Measurements from ENCODE around the gene ARMC3. TPM values are rescaled to one million over a fixed set of nuclear protein-coding genes. Genes with fewer than 3 reads are reported as not detected.

Gene ARMC3
- total RNA-seq, 2 experiments from 2014 or later, result not detected

GRCh38 chr10:22988581-22989360 is 60.9 kb downstream of the ARMC3 start:
- CTCF ChIA-PET, result interaction anchor here (0.6 to 1.9 kb wide), 31 partner anchors 9 to 1493 kb away, joined by 3 to 13 read pairs (median 4); partner anchors contain the start of genes COMMD3 and DNAJC1
- no peak overlapping the region for H3K4me3 Mint-ChIP-seq

DNA sequence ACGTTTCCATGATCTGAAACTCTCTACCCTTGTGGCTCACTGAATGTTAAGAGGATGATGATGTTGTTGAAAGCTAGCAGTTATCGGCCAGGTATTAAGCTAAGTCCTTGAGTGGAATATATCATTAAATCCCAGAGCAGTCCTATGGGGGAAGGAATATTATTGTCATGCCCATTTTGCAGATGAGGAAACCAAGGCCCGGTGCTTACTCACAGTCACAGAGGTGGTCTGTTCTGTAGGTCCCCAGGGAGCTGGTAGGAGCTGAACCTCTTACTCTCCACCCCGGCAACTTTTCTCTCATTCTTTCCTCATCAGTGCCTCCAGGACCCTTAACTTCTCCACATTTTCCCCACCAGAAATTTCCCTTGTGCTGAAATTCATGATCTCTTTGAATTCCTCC is 62.6 kb downstream of the ARMC3 start:
- peaks cover 20% of the 10 kb centered on the region for H3K4me1 Mint-ChIP-seq
- POLR2A ChIA-PET, result no interaction called here
- H3K4me3 Mint-ChIP-seq, result no peak overlapping the region
- no peaks in the 10 kb centered on the region for H3K36me3 Mint-ChIP-seq (ENCODE audit: low read depth)
- no peak for DNase-seq
- peaks cover 13% of the 10 kb centered on the region for H3K27me3 Mint-ChIP-seq
- H3K9me3 Mint-ChIP-seq, result no peaks in the 10 kb centered on the region
- no peak overlapping the region for H3K27ac Mint-ChIP-seq
- CTCF ChIA-PET, result interaction anchor here (1.0 to 1.5 kb wide), 5 partner anchors 18 to 978 kb away, joined by 3 to 4 read pairs (median 4); no protein-coding TSS in a partner anchor

More at GRCh38 chr10:22988581-22989360, 60.9 kb downstream of the ARMC3 start:
- Mint-ChIP-seq H3K27me3 (peaks cover 9% of the 10 kb centered on the region), H3K4me1 (peaks cover 20% of the 10 kb centered on the region), H3K36me3 (ENCODE audit: low read depth) (no peaks in the 10 kb centered on the region), H3K9me3 (no peaks in the 10 kb centered on the region), H3K27ac (no peak overlapping the region)
- DNase-seq, result peak; percentile 70
- POLR2A ChIA-PET, result interaction anchor here (0.6 to 1.1 kb wide), 4 partner anchors 418 to 995 kb away, joined by 3 read pairs; no protein-coding TSS in a partner anchor

- Mint-ChIP-seq H3K9me3 (no peaks in the 10 kb centered on the region), H3K4me1 (peaks cover 20% of the 10 kb centered on the region), H3K36me3 (ENCODE audit: low read depth) (no peaks in the 10 kb centered on the region), H3K4me3 (no peak overlapping the region), H3K27me3 (peaks cover 21% of the 10 kb centered on the region), H3K27ac (no peak overlapping the region)
- POLR2A ChIA-PET, result no interaction called here
- no peak for DNase-seq
- CTCF ChIA-PET, result interaction anchor here (1.2 kb wide), 1 partner anchor 418 kb away, joined by 3 read pairs; no protein-coding TSS in a partner anchor
Observed at GRCh38 chr10:22992075-22992474, 64.2 kb downstream of the ARMC3 start.

DNA sequence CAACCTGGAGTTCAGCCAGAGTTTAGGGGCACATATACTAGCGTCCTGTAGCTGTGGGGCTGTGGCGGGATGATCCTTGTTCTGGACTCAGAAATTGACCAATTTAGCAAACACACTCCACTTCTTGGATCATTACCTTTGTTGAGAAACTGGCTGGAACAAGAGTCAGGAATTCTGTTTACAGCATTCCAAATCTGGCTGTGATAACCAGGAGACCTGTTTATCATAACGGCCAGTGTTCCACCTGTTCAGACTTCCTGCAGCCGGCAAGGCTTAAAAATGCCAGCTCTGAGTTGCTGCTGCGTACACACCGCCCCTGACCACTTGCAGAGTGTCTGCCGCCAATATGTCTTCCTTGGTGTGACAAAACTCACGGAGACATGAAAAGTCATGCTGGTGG is 64.8 kb downstream of the ARMC3 start:
- H3K4me1 Mint-ChIP-seq, result peaks cover 20% of the 10 kb centered on the region
- ChIA-PET CTCF (no interaction called here), POLR2A (no interaction called here)
- H3K4me3 Mint-ChIP-seq, result no peak overlapping the region
- H3K27me3 Mint-ChIP-seq, result peaks cover 21% of the 10 kb centered on the region
- H3K27ac Mint-ChIP-seq, result no peak overlapping the region
- no peaks in the 10 kb centered on the region for H3K9me3 Mint-ChIP-seq
- no peaks in the 10 kb centered on the region for H3K36me3 Mint-ChIP-seq (ENCODE audit: low read depth)
- DNase-seq, result no peak

DNA sequence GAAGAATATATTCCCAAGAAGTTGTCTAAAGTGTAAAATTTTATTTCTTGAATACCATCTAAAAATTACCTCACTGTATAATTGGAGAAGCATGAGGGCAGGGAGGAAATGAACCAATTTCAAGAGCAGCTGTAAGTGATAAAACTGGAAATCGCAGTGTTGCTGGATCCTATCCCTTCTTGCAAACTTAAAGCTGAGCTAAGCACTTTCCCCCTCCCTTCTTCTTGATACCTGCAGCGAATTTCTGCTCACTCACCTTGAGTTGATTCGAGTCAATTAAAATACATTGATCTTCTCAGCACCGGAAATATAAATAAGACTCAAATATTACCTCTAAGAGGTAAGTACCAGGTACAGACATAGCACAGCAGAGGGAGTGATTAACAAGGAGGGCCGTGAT is 65.5 kb downstream of the ARMC3 start:
- no peaks in the 10 kb centered on the region for H3K9me3 Mint-ChIP-seq
- peaks cover 18% of the 10 kb centered on the region for H3K4me1 Mint-ChIP-seq
- H3K27me3 Mint-ChIP-seq, result peaks cover 23% of the 10 kb centered on the region
- H3K36me3 Mint-ChIP-seq (ENCODE audit: low read depth), result no peaks in the 10 kb centered on the region
- ChIA-PET POLR2A (no interaction called here), CTCF (no interaction called here)
- no peak overlapping the region for H3K27ac Mint-ChIP-seq
- DNase-seq, result no peak
- H3K4me3 Mint-ChIP-seq, result no peak overlapping the region

- H3K27ac Mint-ChIP-seq, result no peak overlapping the region
- H3K9me3 Mint-ChIP-seq, result no peaks in the 10 kb centered on the region
- ChIA-PET CTCF (interaction anchor here (1.3 kb wide), 1 partner anchor 9 kb away, joined by 4 read pairs; no protein-coding TSS in a partner anchor), POLR2A (no interaction called here)
- no peak for DNase-seq
- H3K4me3 Mint-ChIP-seq, result no peak overlapping the region
- peaks cover 6% of the 10 kb centered on the region for H3K4me1 Mint-ChIP-seq
- no peaks in the 10 kb centered on the region for H3K36me3 Mint-ChIP-seq (ENCODE audit: low read depth)
- H3K27me3 Mint-ChIP-seq, result peaks cover 31% of the 10 kb centered on the region
Observed at GRCh38 chr10:22997096-22997495, 69.2 kb downstream of the ARMC3 start.

- CTCF ChIA-PET, result interaction anchor here (1.3 kb wide), 1 partner anchor 10 kb away, joined by 4 read pairs; no protein-coding TSS in a partner anchor
- H3K27ac Mint-ChIP-seq, result no peak overlapping the region
- no peak for DNase-seq
Observed at GRCh38 chr10:22998091-22998490, 70.2 kb downstream of the ARMC3 start.

GRCh38 chr10:22999942-23000341 is 72.1 kb downstream of the ARMC3 start:
- Mint-ChIP-seq H3K36me3 (ENCODE audit: low read depth) (no peaks in the 10 kb centered on the region), H3K4me1 (no peaks in the 10 kb centered on the region), H3K4me3 (no peak overlapping the region), H3K9me3 (no peaks in the 10 kb centered on the region), H3K27ac (no peak overlapping the region), H3K27me3 (peaks cover 34% of the 10 kb centered on the region)
- POLR2A ChIA-PET, result no interaction called here
- no peak for DNase-seq
- CTCF ChIA-PET, result no interaction called here

More at GRCh38 chr10:22998091-22998490, 70.2 kb downstream of the ARMC3 start:
- Mint-ChIP-seq H3K36me3 (ENCODE audit: low read depth) (no peaks in the 10 kb centered on the region), H3K4me3 (no peak overlapping the region), H3K4me1 (no peaks in the 10 kb centered on the region), H3K27me3 (peaks cover 32% of the 10 kb centered on the region), H3K9me3 (no peaks in the 10 kb centered on the region)
- POLR2A ChIA-PET, result no interaction called here

DNA sequence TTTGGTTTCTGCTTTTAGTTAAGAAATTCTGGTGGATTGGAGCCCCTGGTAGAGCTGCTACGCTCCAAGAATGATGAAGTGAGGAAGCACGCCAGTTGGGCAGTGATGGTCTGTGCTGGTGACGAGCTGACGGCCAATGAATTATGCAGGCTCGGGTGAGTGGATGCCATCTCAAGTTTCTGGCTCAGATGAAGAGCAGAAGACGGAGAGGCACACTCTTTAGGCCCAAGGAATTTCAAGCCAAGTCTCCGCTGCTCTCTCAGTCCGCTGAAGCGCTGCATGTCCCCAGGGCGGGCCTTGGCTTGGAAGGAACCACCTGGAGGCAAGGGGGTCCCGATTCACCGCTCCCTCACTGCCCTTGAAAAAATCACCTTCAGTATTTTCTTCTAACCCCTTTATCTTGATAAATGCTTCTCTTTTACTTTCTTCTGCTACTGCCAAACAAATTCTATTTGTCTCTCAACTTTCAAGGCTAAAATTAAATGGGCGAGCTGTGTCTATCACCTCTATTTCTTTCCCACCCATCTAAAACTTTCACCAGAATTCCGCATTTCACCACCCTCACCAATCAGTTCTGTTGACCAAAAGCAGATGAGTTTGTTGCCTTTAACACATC is 74.2 kb downstream of the ARMC3 start:
- Mint-ChIP-seq H3K27ac (no peak overlapping the region), H3K36me3 (ENCODE audit: low read depth) (no peaks in the 10 kb centered on the region), H3K4me3 (no peak overlapping the region), H3K9me3 (no peaks in the 10 kb centered on the region), H3K4me1 (no peaks in the 10 kb centered on the region), H3K27me3 (peaks cover 25% of the 10 kb centered on the region)
- no peak for DNase-seq
- POLR2A ChIA-PET, result no interaction called here
- CTCF ChIA-PET, result no interaction called here

GRCh38 chr10:23005150-23005549 is 77.3 kb downstream of the ARMC3 start:
- DNase-seq, result no peak
- POLR2A ChIA-PET, result no interaction called here
- peaks cover 21% of the 10 kb centered on the region for H3K27me3 Mint-ChIP-seq
- H3K4me3 Mint-ChIP-seq, result no peak overlapping the region
- H3K9me3 Mint-ChIP-seq, result no peaks in the 10 kb centered on the region
- CTCF ChIA-PET, result no interaction called here
- H3K4me1 Mint-ChIP-seq, result no peaks in the 10 kb centered on the region
- no peak overlapping the region for H3K27ac Mint-ChIP-seq
- no peaks in the 10 kb centered on the region for H3K36me3 Mint-ChIP-seq (ENCODE audit: low read depth)

DNA sequence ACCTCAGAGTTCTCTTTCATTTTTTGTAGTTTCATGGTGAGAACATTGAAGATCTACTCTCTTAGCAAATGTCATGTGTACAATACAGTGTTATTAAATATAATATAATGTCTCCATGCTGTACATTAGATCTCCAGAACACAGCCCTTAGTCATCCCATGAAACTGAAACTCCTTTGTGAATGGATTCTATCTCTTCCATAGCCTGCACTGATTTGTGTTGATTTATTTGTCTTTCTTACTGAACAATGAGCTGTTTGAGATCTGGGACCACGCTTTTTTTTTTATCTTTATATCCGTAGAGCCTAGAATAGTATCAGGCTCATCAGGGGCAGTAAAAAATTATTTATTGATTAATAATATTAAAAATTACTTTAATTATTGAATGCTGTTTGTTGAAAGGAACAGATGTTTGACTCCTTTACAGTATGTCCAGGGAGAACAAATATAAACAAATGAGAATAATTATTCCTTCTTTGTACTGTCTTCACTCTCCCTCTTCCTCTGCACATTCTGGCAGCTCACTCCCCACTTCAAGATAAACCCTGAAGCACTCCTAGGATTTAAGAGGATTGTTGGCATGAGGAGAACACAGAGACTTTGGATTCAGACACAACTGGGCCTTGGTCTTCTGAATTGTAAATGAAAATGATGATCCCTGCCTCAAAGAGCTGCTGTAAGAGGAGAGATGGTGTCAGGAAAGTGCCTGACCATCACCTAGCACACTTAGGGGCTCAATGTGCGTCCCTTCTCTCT is 85.9 kb downstream of the ARMC3 start:
- Mint-ChIP-seq H3K9me3 (no peaks in the 10 kb centered on the region), H3K4me1 (no peaks in the 10 kb centered on the region), H3K4me3 (no peak overlapping the region), H3K27ac (no peak overlapping the region), H3K36me3 (ENCODE audit: low read depth) (no peaks in the 10 kb centered on the region), H3K27me3 (peaks cover 11% of the 10 kb centered on the region)
- POLR2A ChIA-PET, result no interaction called here
- CTCF ChIA-PET, result no interaction called here
- DNase-seq, result no peak

DNA sequence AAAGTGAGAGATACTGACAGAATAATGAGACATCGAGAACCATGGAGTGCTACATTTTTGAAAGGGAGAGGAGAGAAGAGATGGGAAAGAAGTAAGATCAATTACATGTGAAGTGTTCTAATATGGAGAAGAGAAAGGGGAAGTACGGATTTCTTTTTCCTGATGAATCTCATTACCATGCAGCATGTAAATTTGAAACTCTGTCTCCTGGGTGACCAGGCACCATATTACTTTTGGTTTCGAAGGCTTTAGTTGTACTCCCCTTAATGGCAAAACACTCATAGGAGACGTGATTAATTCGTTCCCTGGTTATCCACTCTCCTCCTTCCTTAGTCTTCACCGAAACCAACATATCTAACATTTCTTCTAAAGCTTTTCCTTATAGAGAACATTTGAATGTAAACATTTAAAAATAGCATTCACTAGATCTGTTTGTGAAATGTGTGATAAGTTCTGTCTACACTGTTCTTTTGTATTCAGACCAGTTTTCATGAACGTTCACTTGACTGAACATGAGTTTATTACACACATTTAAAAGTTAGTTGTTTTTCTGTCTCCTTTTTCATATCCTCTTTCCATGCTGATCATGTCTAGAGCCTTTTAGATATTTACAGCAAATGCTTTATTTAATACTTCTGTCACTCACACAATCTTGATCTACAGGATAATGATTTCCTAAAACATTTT is 87.3 kb downstream of the ARMC3 start:
- Mint-ChIP-seq H3K27ac (no peak overlapping the region), H3K4me3 (no peak overlapping the region), H3K4me1 (no peaks in the 10 kb centered on the region), H3K9me3 (no peaks in the 10 kb centered on the region), H3K27me3 (peaks cover 11% of the 10 kb centered on the region), H3K36me3 (ENCODE audit: low read depth) (no peaks in the 10 kb centered on the region)
- ChIA-PET CTCF (no interaction called here), POLR2A (no interaction called here)
- DNase-seq, result no peak

DNA sequence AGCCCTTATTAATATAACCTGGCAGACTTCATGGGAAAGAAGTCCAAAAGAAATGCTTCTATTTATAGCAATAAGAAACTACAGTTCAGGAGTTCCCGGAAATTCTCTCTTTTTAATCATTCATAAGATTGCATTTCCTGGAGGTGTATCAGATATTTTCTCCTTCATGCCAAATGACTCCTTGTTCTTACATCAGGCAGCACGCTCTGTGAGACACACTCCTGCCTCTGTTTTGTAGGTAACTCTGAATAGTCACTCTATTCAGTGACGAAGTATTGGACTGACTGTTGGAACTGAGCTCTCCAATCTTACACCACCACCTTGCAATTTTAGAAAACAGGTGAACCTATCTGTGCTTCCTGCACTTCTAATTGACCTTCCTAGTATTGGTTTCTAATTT is 88.8 kb downstream of the ARMC3 start:
- ChIA-PET POLR2A (no interaction called here), CTCF (no interaction called here)

More for the DNA sequence above, 88.8 kb downstream of the ARMC3 start:
- H3K36me3 Mint-ChIP-seq (ENCODE audit: low read depth), result no peaks in the 10 kb centered on the region
- no peaks in the 10 kb centered on the region for H3K9me3 Mint-ChIP-seq
- H3K4me1 Mint-ChIP-seq, result no peaks in the 10 kb centered on the region
- no peak for DNase-seq
- no peak overlapping the region for H3K27ac Mint-ChIP-seq
- no peak overlapping the region for H3K4me3 Mint-ChIP-seq
- peaks cover 14% of the 10 kb centered on the region for H3K27me3 Mint-ChIP-seq
